Mammary epithelial cell (primary cell): ENCODE measurements around the gene GSTM4.

Experiments used
- CTCF ChIP-seq, 2 donors: IDR thresholded peaks in 1 of 2; conservative IDR thresholded peaks in 1 of 2; 2 replicates each; pipeline ENCODE4 v1.5.1; 2011 to 2012; ENCODE audit warnings: inconsistent platforms in 2 of 2, low read length in 2 of 2, mild to moderate bottlenecking in 2 of 2, control low read depth in 1 of 2, low read depth in 1 of 2; ENCODE audit not compliant: insufficient read depth in 1 of 2; ENCODE audit errors: extremely low read depth in 1 of 2
- EZH2 ChIP-seq: IDR thresholded peaks from 2 replicates; pipeline ENCODE4 v1.6.1; 2012; ENCODE audit warnings: low read length, inconsistent platforms, borderline replicate concordance

- no peak for TF ChIP-seq EZH2
- TF ChIP-seq CTCF (conservative IDR thresholded peaks at IDR 0.05 in 1 of 2, IDR thresholded peaks at IDR 0.05 in 1 of 2; ENCODE audit: extremely low read depth in 1 of 2, insufficient read depth in 1 of 2, low read depth in 1 of 2, low read length in 2 of 2), result no peak
These were observed 20.1 kb upstream of the GSTM4 start for GRCh38 chr1:109635862-109636200.
